ENCODE data around the gene TTC32.

TTC32 gene

GRCh38 chr2:19860022-19860421 lies 41.8 kb downstream of the TTC32 start:
- DNase-seq, result no peak
- in situ Hi-C loops (cut with HindIII; ENCODE audit: low pct_ligation_motif_present, low pct_unique_long_range_greater_than_20kb, low sequenced_read_pairs), result loop anchor here (25.0 kb wide), 1 partner anchor 498 kb away; the partner anchor contains the start of gene OSR1

DNA sequence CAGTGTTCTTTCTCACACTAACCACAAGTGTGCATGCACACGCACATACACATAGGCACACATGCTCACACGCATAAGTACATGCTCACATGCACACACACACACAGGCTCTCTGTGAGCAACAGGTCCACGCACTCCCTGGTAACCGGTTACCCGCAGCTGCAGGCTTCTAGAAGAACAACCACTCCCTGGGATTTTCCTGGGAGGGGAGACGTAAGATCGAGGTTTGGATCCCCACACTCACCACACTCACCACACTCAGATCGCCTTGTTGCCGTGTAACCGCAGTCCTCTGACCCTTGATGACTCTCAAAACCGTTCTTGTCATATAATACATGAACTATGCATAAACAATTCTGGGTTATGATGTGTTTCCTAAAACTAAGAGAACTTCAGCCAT lies 42.2 kb downstream of the TTC32 start:
- in situ Hi-C loops (cut with HindIII; ENCODE audit: low pct_ligation_motif_present, low pct_unique_long_range_greater_than_20kb, low sequenced_read_pairs), result loop anchor here (25.0 kb wide), 1 partner anchor 497 kb away; the partner anchor contains the start of gene OSR1

DNA sequence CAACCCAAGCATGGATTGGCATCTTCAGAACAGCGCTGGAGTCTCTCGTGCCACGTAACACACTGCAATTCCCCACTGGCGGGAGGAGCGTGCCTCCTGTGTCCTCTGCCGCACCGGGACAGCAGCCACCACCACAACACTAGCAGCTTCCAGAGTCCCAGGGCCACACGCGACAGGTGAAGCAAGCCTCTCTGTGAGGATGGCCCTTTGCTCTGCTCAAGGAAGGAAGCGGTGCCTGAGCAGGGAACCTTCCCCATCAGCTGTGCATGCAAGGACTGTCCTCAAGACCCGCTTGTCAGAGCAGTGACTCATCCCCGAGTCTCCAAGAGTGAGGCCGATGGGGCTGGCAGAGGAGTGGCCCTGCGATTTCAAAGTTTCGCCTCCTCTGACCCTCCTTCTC lies 44.0 kb downstream of the TTC32 start:
- in situ Hi-C loops (cut with HindIII; ENCODE audit: low pct_ligation_motif_present, low pct_unique_long_range_greater_than_20kb, low sequenced_read_pairs), result loop anchor here (25.0 kb wide), 1 partner anchor 496 kb away; the partner anchor contains the start of gene OSR1
- no peak for DNase-seq

More for the DNA sequence above, 42.2 kb downstream of the TTC32 start:
- DNase-seq, result no peak

- no peak for DNase-seq
- in situ Hi-C loops (cut with HindIII; ENCODE audit: low pct_ligation_motif_present, low pct_unique_long_range_greater_than_20kb, low sequenced_read_pairs), result loop anchor here (25.0 kb wide), 1 partner anchor 495 kb away; the partner anchor contains the start of gene OSR1
Measured at GRCh38 chr2:19857100-19857499, 44.7 kb downstream of the TTC32 start.

DNA sequence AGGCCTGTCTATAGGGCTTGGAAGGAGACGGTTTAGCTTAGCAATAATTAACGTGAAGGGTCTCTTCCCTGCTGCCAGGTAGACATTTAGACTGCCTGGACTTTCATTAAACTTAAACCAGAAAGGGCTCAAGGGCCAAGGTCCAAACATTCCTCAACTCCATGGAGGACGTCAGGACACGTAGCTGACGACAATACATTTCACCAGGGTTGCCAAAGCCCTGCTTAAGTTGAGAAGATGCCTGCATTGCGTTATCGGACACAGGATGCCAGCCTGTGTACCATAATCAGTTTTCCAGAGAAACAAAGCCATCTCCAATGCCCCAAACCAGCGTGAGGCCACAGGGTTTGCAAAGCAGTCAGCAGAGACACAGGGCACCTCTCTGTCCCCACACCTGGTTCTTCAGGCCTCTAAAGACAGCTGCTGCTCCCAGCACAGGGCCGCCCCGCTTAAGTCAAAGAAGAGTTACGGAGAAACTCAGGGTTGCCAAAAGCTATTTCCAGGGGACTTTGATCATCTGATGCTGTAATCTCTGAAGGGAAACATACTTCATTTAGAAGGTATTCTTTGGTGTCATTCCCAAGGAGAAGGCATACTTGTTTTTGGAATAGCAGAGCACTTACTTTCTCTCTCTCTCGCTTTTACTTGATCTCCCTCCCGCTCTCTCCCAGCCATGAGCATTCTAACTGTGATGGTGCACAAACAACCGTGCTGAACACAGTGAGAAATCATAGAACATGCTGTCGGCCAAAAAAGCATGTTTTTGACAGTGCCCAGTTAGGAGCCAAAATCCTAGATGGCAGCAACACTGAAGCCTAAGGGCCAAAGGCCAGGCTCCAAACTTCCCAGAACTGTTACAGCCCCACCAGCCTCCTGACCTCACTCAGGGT lies 46.0 kb downstream of the TTC32 start:
- DNase-seq, result no peak
- in situ Hi-C loops (cut with HindIII; ENCODE audit: low pct_ligation_motif_present, low pct_unique_long_range_greater_than_20kb, low sequenced_read_pairs), result loop anchor here (25.0 kb wide), 1 partner anchor 493 kb away; the partner anchor contains the start of gene OSR1

GRCh38 chr2:19854596-19855541 lies 46.9 kb downstream of the TTC32 start:
- in situ Hi-C loops (cut with HindIII; ENCODE audit: low pct_ligation_motif_present, low pct_unique_long_range_greater_than_20kb, low sequenced_read_pairs), result loop anchor here (25.0 kb wide), 1 partner anchor 493 kb away; the partner anchor contains the start of gene OSR1

GRCh38 chr2:19851116-19851695 lies 50.6 kb downstream of the TTC32 start:
- in situ Hi-C loops (cut with HindIII; ENCODE audit: low pct_ligation_motif_present, low pct_unique_long_range_greater_than_20kb, low sequenced_read_pairs), result loop anchor here (25.0 kb wide), 1 partner anchor 489 kb away; the partner anchor contains the start of gene OSR1

More at GRCh38 chr2:19854596-19855541, 46.9 kb downstream of the TTC32 start:
- no peak for DNase-seq

DNA sequence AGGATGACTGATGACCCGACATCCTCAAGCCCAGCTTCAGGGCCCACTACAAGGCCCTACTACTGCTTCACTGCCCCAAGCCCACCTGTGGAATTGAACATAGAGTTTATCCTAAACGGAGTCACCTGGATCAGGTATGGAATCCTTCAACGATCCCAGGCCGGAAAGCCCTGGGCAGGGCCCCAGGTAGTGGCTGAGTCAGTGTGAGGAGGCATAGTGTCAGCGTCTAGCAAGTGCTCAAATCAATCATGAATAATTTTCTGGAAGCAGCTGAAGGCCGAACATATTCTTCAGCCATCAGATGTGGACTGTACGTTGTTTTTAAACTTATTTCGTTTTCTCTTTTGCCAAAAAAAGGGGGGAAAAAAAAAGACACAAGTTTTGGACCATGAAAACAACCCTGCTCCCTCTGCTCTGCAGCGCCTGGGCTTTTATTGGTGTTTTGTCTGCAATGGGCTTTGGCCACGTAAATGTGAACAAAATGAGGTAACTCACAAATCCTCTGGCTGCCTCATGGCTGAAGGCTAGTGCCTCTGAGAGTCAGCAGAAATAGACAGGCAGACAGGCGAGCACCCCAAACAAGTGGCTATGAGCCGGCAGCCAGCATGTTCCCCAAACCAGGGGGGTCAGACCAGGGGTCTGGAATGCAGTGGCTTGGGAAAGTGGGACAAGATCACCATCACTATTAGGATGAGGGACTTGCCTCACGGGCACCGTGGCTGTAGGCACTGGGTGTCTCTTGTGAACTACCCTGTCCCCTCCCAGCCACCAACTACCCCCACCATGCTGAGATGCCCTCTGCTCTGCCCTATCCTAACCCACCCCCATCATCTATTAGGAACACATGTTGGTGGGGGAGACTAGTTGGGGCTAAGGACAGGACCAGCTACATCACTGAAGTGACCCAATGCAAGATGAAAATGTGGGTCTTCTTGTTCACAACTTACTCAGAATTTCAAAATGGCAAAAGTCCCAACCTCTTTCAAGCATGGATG lies 51.4 kb downstream of the TTC32 start:
- in situ Hi-C loops (cut with HindIII; ENCODE audit: low pct_ligation_motif_present, low pct_unique_long_range_greater_than_20kb, low sequenced_read_pairs), result loop anchor here (25.0 kb wide), 1 partner anchor 488 kb away; the partner anchor contains the start of gene OSR1

More at GRCh38 chr2:19851116-19851695, 50.6 kb downstream of the TTC32 start:
- DNase-seq, result no peak

DNA sequence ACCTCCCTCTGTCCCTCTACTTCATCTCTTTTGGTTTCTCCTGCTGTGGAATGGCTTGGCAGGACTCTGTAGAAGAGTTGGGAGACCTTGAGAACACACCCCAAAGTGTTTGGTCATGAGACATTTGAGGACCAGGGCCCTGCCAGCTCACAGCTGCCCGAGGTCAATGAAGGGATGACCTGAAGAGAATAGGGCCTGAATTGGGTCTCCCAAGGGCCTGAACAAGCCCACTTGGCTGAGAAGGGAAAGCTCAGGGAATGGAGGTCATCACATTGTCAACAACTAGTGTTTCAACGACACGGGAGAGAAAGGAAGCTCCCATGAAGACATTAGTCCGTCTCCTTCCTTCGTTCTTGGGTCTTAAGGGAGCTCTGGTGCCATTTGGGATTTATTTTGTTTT lies 52.8 kb downstream of the TTC32 start:
- no peak for DNase-seq
- in situ Hi-C loops (cut with HindIII; ENCODE audit: low pct_ligation_motif_present, low pct_unique_long_range_greater_than_20kb, low sequenced_read_pairs), result no loop called here

More for the DNA sequence above, 51.4 kb downstream of the TTC32 start:
- no peak for DNase-seq

DNA sequence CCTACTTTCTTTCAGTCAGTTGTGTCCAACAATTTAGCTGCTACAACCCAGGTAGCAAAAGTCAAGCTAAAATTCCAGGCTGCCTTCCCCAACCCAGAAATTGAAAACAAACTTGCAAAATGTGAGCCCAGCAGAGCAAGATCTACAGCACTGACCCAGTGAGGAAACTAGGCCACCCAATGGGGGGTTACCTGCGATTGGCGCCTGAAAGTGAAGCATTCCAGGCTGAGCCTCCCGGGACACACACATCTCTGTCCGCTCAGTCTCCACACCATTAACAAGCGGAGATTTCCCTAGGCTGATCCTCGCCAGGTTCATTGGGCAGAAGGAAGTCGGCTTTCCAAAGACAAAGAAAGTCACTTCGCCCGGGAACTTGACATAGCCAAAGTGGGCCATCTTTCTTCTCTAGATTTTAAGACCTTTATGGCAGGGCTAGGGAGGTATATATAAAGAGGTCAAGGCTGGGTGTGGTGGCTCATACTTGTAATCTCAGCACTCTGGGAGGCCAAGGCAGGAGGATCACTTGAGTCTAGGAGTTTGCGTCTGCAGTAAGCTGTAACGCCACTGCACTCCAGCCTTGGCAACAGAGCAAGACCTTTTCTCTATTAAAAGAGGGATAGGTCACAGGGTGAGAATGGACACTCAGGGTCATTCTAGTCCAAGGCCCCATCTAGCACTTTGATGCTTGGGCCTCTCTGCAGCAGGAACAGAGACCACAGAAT lies 53.6 kb downstream of the TTC32 start:
- in situ Hi-C loops (cut with HindIII; ENCODE audit: low pct_ligation_motif_present, low pct_unique_long_range_greater_than_20kb, low sequenced_read_pairs), result no loop called here
- DNase-seq, result no peak

DNA sequence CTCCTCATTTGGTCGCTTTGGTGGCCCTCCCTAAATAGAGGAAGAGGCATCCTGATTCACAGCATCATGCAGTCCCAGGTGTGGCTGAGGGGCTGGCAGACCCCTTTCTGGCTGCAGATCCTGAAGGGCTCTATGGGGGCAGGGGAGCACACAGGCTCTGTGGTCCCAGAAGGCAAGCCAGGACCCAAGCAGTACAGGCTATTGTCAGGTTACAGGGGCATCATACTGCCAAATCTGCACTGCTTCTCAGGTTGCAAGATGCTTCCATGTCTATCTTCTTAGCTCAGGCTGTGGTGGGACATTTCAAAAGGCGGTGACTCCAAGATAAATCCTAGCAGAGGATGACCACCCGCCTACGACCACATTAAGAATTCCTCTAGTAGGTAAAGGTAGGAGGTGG lies 54.3 kb downstream of the TTC32 start:
- in situ Hi-C loops (cut with HindIII; ENCODE audit: low pct_ligation_motif_present, low pct_unique_long_range_greater_than_20kb, low sequenced_read_pairs), result no loop called here
- no peak for DNase-seq

Measured in ACHN (cell line).